Fibroblast of skin of scalp (primary cell): ENCODE measurements around the gene DPH1.
A peak's percentile ranks its signal among the peaks of the same experiment; 100 is the strongest.

Experiments
- DNase-seq: peaks from one replicate; pipeline ENCODE4 v3.0.0-alpha.2; 2013

Gene DPH1

GRCh38 chr17:2062571-2063183 is 32.7 kb downstream of the DPH1 start:
- peak; percentile 88 for DNase-seq

- DNase-seq: peak; percentile 84
Observed at GRCh38 chr17:2063261-2064146, 33.6 kb downstream of the DPH1 start.

- no peak for DNase-seq
Observed at GRCh38 chr17:2064147-2064489, 34.2 kb downstream of the DPH1 start.

GRCh38 chr17:2064520-2064971 is 34.6 kb downstream of the DPH1 start:
- DNase-seq: peak; percentile 53

- peak; percentile 86 for DNase-seq
Observed at GRCh38 chr17:2064980-2065785, 35.2 kb downstream of the DPH1 start.

- peak; percentile 72 for DNase-seq
Observed at GRCh38 chr17:2065949-2066400, 36.0 kb downstream of the DPH1 start.

GRCh38 chr17:2067048-2067561 is 37.2 kb downstream of the DPH1 start:
- no peak for DNase-seq

- peak; percentile 77 for DNase-seq
Observed at GRCh38 chr17:2067608-2068024, 37.7 kb downstream of the DPH1 start.

- DNase-seq: peak; percentile 97
Observed at GRCh38 chr17:2068031-2068518, 38.1 kb downstream of the DPH1 start.

GRCh38 chr17:2068519-2069051 is 38.6 kb downstream of the DPH1 start:
- DNase-seq: no peak

GRCh38 chr17:2070241-2071023 is 40.5 kb downstream of the DPH1 start:
- no peak for DNase-seq

GRCh38 chr17:2071024-2071385 is 41.1 kb downstream of the DPH1 start:
- DNase-seq: no peak

GRCh38 chr17:2071455-2072281 is 41.7 kb downstream of the DPH1 start:
- DNase-seq: peak; percentile 65

- no peak for DNase-seq
Observed at GRCh38 chr17:2074919-2075318, 45.0 kb downstream of the DPH1 start.

GRCh38 chr17:2075336-2076086 is 45.6 kb downstream of the DPH1 start:
- no peak for DNase-seq

- DNase-seq: no peak
Observed at GRCh38 chr17:2076087-2076984, 46.4 kb downstream of the DPH1 start.

GRCh38 chr17:2077040-2077439 is 47.1 kb downstream of the DPH1 start:
- no peak for DNase-seq

- DNase-seq: no peak
Observed at GRCh38 chr17:2081564-2081963, 51.6 kb downstream of the DPH1 start.
